ENCODE data around the gene PRR15L. TPM values are rescaled to one million over a fixed set of nuclear protein-coding genes. Genes with fewer than 3 reads are reported as not detected.

PRR15L gene
- total and polyA plus RNA-seq, 2 of the 8 experiments (the other 6 are each of a cell fraction or from before 2014, with no cell fraction given): 0.26 to 1.1 TPM

DNA sequence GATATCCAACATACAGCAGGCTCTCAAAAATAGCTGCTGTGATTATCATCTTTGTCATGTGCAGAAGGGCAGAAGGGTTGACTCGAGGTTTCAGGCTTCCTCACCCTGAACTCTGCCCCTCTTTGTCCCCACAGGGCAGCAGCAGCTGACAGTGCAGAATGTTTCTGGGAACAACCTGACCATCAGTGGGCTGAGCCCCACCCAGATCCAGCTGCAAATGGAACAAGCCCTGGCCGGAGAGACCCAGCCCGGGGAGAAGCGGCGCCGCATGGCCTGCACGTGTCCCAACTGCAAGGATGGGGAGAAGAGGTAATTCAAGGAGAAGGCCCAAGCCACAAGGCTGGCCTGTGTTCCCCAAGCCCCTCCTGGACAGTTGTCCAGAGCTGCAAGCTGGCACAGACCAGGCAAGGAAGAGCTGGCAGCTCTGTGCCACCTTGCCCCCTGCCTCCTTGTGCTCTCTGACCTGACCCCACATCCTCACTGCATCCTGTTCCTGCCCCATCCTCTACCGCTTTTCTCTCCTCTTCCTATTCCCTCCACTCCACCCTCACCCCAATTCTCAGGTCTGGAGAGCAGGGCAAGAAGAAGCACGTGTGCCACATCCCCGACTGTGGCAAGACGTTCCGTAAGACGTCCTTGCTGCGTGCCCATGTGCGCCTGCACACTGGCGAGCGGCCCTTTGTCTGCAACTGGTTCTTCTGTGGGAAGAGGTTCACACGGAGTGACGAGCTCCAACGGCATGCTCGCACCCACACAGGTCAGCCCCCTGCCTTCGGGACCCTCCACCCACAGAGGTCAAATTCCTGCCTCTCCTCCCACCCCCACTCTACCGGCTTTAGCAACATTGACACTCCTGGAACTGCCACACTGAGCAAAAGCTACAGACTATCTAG, 32.7 kb downstream of the PRR15L start:
- no peak overlapping the region for H4K91ac ChIP-seq (replicated peaks; ENCODE audit: insufficient read length, low read length)
- no peaks in the 10 kb centered on the region for H3K4me1 ChIP-seq (replicated peaks in 1 of 4; ENCODE audit: control insufficient read depth in 3 of 4, insufficient read depth in 4 of 4, low read length in 3 of 4)
- no peak overlapping the region for H4K5ac ChIP-seq (ENCODE audit: insufficient read length, low read depth, low read length)
- FAIRE-seq (no peak), DNase-seq (ENCODE audit: low read depth in 1 of 2, low spot score in 2 of 2) (no peak)
- no peak overlapping the region for H3K4ac ChIP-seq (replicated peaks; ENCODE audit: insufficient read length, low read depth, low read length)
- no peak overlapping the region for H2BK20ac ChIP-seq (ENCODE audit: low read length)
- no peak overlapping the region for H3K23ac ChIP-seq (ENCODE audit: insufficient read length)
- no peak overlapping the region for H2BK120ac ChIP-seq (replicated peaks; ENCODE audit: low read depth, low read length)
- ChIA-PET POLR2A (ENCODE audit: partially characterized antibody) (interaction anchor here (1.1 to 1.6 kb wide), 4 partner anchors 11 to 30 kb away, joined by 3 to 5 read pairs (median 4); partner anchors contain the start of gene SP2), CTCF (ENCODE audit: partially characterized antibody) (interaction anchor here (0.6 to 13.8 kb wide), 10 partner anchors 9 to 419 kb away, joined by 3 to 154 read pairs (median 4); partner anchors contain the start of genes PNPO and SCRN2)
- H3K36me3 ChIP-seq (ENCODE audit: control insufficient read depth in 2 of 4, insufficient read depth in 4 of 4, low read length in 3 of 4): peaks cover 3 to 22% (median 8%) of the 10 kb centered on the region in 4 experiments; a peak in 6 of 8 replicates
- no peaks in the 10 kb centered on the region for H3K79me1 ChIP-seq (ENCODE audit: low read depth, low read length)
- no peak overlapping the region for H4K8ac ChIP-seq (ENCODE audit: extremely low read depth, insufficient read depth, low read length)
- no peak for TF ChIP-seq CBX8 (IDR thresholded peaks at IDR 0.05; ENCODE audit: borderline replicate concordance, low read depth, low read length)
- TF ChIP-seq MAFK (IDR thresholded peaks at IDR 0.05; ENCODE audit: low read depth, low read length): no peak
- no peak for TF ChIP-seq BRCA1 (IDR thresholded peaks at IDR 0.05; ENCODE audit: low read depth, low read length)
- TF ChIP-seq, protein P1, sequence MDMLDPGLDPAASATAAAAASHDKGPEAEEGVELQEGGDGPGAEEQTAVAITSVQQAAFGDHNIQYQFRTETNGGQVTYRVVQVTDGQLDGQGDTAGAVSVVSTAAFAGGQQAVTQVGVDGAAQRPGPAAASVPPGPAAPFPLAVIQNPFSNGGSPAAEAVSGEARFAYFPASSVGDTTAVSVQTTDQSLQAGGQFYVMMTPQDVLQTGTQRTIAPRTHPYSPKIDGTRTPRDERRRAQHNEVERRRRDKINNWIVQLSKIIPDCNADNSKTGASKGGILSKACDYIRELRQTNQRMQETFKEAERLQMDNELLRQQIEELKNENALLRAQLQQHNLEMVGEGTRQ (IDR thresholded peaks at IDR 0.05; ENCODE audit: low read length): no peak
- TF ChIP-seq PHF8 (conservative IDR thresholded peaks at IDR 0.05; ENCODE audit: low read depth, low read length): no peak
- no peak for TF ChIP-seq TEAD4 (IDR thresholded peaks at IDR 0.05; ENCODE audit: low read depth, low read length)
- no peak for TF ChIP-seq TCF12 (IDR thresholded peaks at IDR 0.05; ENCODE audit: low read depth, low read length)
- TF ChIP-seq CHD1 (IDR thresholded peaks at IDR 0.05; ENCODE audit: low read depth, low read length): no peak
- TF ChIP-seq ASH2L (IDR thresholded peaks at IDR 0.05; ENCODE audit: low read length): no peak
- TF ChIP-seq, protein P2, sequence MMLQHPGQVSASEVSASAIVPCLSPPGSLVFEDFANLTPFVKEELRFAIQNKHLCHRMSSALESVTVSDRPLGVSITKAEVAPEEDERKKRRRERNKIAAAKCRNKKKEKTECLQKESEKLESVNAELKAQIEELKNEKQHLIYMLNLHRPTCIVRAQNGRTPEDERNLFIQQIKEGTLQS (IDR thresholded peaks at IDR 0.05; ENCODE audit: insufficient read depth, low read depth, low read length): no peak
- H3K79me2 ChIP-seq (ENCODE audit: control insufficient read depth in 1 of 2, insufficient read depth in 2 of 2, low read length in 2 of 2): no peaks in the 10 kb centered on the region
- H2BK5ac ChIP-seq (ENCODE audit: low read depth, low read length): no peak overlapping the region
- H3K23me2 ChIP-seq (ENCODE audit: low read depth, low read length): no peaks in the 10 kb centered on the region
- no peak overlapping the region for H3K27ac ChIP-seq (ENCODE audit: low read depth, low read length)
- H3K56ac ChIP-seq (replicated peaks; ENCODE audit: insufficient read length, low read depth, low read length): no peak overlapping the region
- H3K9ac ChIP-seq (replicated peaks in 1 of 4; ENCODE audit: extremely low read depth in 1 of 4, low read depth in 3 of 4, low read length in 3 of 4): no peak overlapping the region
- no peaks in the 10 kb centered on the region for H3K27me3 ChIP-seq (replicated peaks in 1 of 4; ENCODE audit: control insufficient read depth in 3 of 4, extremely low read depth in 1 of 4, insufficient read depth in 3 of 4, low read length in 3 of 4)
- 93% methylated on average over 23 of the region's 23 CpGs; no CpG with 5 or more reads in 1 of the 2 experiments for WGBS, 2 experiments (ENCODE audit: extremely low coverage in 1 of 2, insufficient coverage in 1 of 2, insufficient read length in 1 of 2, insufficient replicate concordance in 2 of 2, low coverage in 1 of 2, low lambda C conversion rate in 2 of 2, missing lambda C conversion rate in 1 of 2)
- H3K4me2 ChIP-seq (ENCODE audit: insufficient read depth in 1 of 2, low read depth in 2 of 2, low read length in 2 of 2): no peak overlapping the region
- no peaks in the 10 kb centered on the region for H3K9me3 ChIP-seq (ENCODE audit: insufficient read depth in 2 of 2, low read depth in 1 of 2, low read length in 1 of 2)
- no peak overlapping the region for H3K4me3 ChIP-seq (ENCODE audit: extremely low read depth in 1 of 4, insufficient read depth in 2 of 4, low read depth in 3 of 4, low read length in 4 of 4)
- no peak overlapping the region for H3K18ac ChIP-seq (ENCODE audit: extremely low read depth, low read length)
- H2AFZ ChIP-seq (ENCODE audit: low read length): no peak overlapping the region
- no peak overlapping the region for H3K14ac ChIP-seq (ENCODE audit: insufficient read length)
- H2AK5ac ChIP-seq (ENCODE audit: low read depth, low read length): no peak overlapping the region
- H2BK15ac ChIP-seq (ENCODE audit: low read length): no peak overlapping the region
- H4K20me1 ChIP-seq (replicated peaks in 1 of 2; ENCODE audit: control insufficient read depth in 1 of 2, insufficient read depth in 2 of 2, low read length in 2 of 2): peaks cover 0 to 4% of the 10 kb centered on the region in 2 experiments
- H2BK12ac ChIP-seq (ENCODE audit: low read depth, low read length): no peak overlapping the region

Data from H1 (cell line).